Measurements from ENCODE around the gene LMOD1. TPM values are rescaled to one million over a fixed set of nuclear protein-coding genes. Genes with fewer than 3 reads are reported as not detected.

The LMOD1 gene
- total and polyA plus RNA-seq, 12 donors = 1.3 to 171 (median 76.1) TPM

GRCh38 chr1:201988601-201989000 lies 42.3 kb upstream of the LMOD1 start:
- Histone ChIP-seq H3K4me3 (no peak overlapping the region), H3K27ac (no peak overlapping the region), H3K27me3 (no peaks in the 10 kb centered on the region), H3K9me3 (replicated peaks in 1 of 3) (no peaks in the 10 kb centered on the region), H3K36me3 (replicated peaks in 1 of 2) (peaks cover 0 to 50% of the 10 kb centered on the region in 2 donors), H3K4me1 (replicated peaks in 1 of 2) (peaks cover 0 to 12% of the 10 kb centered on the region in 2 donors)
- intact Hi-C loops (cut with DNase I) = no loop called here
- DNase-seq = peak in 2 of 7 donors; percentile 5 to 29
- TF ChIP-seq, protein P1, sequence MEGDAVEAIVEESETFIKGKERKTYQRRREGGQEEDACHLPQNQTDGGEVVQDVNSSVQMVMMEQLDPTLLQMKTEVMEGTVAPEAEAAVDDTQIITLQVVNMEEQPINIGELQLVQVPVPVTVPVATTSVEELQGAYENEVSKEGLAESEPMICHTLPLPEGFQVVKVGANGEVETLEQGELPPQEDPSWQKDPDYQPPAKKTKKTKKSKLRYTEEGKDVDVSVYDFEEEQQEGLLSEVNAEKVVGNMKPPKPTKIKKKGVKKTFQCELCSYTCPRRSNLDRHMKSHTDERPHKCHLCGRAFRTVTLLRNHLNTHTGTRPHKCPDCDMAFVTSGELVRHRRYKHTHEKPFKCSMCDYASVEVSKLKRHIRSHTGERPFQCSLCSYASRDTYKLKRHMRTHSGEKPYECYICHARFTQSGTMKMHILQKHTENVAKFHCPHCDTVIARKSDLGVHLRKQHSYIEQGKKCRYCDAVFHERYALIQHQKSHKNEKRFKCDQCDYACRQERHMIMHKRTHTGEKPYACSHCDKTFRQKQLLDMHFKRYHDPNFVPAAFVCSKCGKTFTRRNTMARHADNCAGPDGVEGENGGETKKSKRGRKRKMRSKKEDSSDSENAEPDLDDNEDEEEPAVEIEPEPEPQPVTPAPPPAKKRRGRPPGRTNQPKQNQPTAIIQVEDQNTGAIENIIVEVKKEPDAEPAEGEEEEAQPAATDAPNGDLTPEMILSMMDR (IDR thresholded peaks at IDR 0.05) = no peak
- no peak for TF ChIP-seq POLR2A (IDR thresholded peaks at IDR 0.05)
- WGBS, 4 donors = 79 to 90% (median 81%) methylated on average over 6 to 7 of the region's 7 CpGs

DNA sequence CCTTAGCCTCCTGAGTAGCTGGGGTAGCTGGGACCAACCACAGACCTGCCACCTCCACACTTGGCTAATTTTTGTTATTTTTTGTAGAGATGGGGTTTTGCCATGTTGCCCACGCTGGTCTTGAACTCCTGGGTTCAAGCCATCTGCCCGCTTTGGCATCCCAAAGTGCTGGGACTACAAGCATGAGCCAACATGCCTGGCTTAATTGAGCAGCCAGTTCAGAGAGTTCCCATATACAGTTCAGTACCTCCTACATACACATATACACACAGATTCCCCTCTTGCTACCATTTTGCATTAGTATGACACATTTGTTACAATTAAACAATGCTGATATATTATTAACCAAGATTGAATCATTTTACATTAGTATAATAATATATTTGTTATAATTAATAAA lies 39.0 kb upstream of the LMOD1 start:
- 50 to 92% (median 65%) methylated on average over 2 of the region's 2 CpGs for WGBS, 4 donors
- Histone ChIP-seq H3K4me3 (no peak overlapping the region), H3K4me1 (replicated peaks in 1 of 2) (peaks cover 0 to 6% of the 10 kb centered on the region in 2 donors), H3K27me3 (no peaks in the 10 kb centered on the region), H3K9me3 (replicated peaks in 1 of 3) (no peaks in the 10 kb centered on the region), H3K27ac (no peak overlapping the region), H3K36me3 (replicated peaks in 1 of 2) (peaks cover 0 to 20% of the 10 kb centered on the region in 2 donors)
- no peak for TF ChIP-seq POLR2A (IDR thresholded peaks at IDR 0.05)
- TF ChIP-seq, protein P1 (IDR thresholded peaks at IDR 0.05) = no peak
- DNase-seq = peak in 1 of 7 donors; percentile 28
- intact Hi-C loops (cut with DNase I) = no loop called here

GRCh38 chr1:201984446-201984845 lies 38.1 kb upstream of the LMOD1 start:
- Histone ChIP-seq H3K4me1 (replicated peaks in 1 of 2) (no peaks in the 10 kb centered on the region), H3K36me3 (replicated peaks in 1 of 2) (peaks cover 0 to 11% of the 10 kb centered on the region in 2 donors), H3K4me3 (no peak overlapping the region), H3K27ac (no peak overlapping the region), H3K27me3 (no peaks in the 10 kb centered on the region), H3K9me3 (replicated peaks in 1 of 3) (no peaks in the 10 kb centered on the region)
- peak in 1 of 7 donors; percentile 30 for DNase-seq
- TF ChIP-seq, protein P1 (IDR thresholded peaks at IDR 0.05) = no peak
- TF ChIP-seq POLR2A (IDR thresholded peaks at IDR 0.05) = no peak
- WGBS, 4 donors = 94 to 99% (median 97%) methylated on average over 3 of the region's 3 CpGs
- intact Hi-C loops (cut with DNase I) = no loop called here

DNA sequence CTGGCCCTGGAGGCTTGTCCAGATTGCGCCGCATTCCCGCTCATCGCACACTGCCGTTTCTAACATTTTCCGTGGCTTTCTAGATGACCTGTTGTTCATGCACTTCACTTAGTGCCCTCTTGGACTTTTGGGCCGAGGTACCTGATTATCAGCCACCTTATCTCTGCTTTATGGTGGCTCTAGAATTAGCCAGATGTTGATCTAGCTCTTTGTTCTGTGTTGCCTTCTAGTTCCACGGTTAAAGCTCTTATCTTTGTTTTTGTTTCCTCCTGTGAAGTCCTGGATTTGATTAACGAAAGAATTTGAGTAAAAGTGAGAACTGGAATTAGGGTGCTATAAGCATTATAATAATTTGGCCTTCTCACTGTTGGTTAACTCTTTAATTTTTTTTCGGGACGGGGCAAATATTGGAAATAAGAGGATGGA lies 37.0 kb upstream of the LMOD1 start:
- peaks cover 0 to 1% of the 10 kb centered on the region in 2 donors for H3K36me3 ChIP-seq (replicated peaks in 1 of 2)
- peak overlapping the region; percentile 0 to 98 (median 90) for H3K27ac ChIP-seq
- no peak for DNase-seq
- no peaks in the 10 kb centered on the region for H3K4me1 ChIP-seq (replicated peaks in 1 of 2)
- H3K27me3 ChIP-seq = no peaks in the 10 kb centered on the region
- 8 to 13% (median 9%) methylated on average over 11 of the region's 11 CpGs for WGBS, 4 donors
- no peaks in the 10 kb centered on the region for H3K9me3 ChIP-seq (replicated peaks in 1 of 3)
- peak overlapping the region in 3 of 4 donors; percentile 51 to 94 (median 89) for H3K4me3 ChIP-seq
- TF ChIP-seq, protein P1 (IDR thresholded peaks at IDR 0.05) = no peak
- TF ChIP-seq POLR2A (IDR thresholded peaks at IDR 0.05) = no peak
- intact Hi-C loops (cut with DNase I) = no loop called here

Measured in adrenal gland (tissue), 12 donors.